ENCODE data around the gene AGBL4.

Gene AGBL4

DNA sequence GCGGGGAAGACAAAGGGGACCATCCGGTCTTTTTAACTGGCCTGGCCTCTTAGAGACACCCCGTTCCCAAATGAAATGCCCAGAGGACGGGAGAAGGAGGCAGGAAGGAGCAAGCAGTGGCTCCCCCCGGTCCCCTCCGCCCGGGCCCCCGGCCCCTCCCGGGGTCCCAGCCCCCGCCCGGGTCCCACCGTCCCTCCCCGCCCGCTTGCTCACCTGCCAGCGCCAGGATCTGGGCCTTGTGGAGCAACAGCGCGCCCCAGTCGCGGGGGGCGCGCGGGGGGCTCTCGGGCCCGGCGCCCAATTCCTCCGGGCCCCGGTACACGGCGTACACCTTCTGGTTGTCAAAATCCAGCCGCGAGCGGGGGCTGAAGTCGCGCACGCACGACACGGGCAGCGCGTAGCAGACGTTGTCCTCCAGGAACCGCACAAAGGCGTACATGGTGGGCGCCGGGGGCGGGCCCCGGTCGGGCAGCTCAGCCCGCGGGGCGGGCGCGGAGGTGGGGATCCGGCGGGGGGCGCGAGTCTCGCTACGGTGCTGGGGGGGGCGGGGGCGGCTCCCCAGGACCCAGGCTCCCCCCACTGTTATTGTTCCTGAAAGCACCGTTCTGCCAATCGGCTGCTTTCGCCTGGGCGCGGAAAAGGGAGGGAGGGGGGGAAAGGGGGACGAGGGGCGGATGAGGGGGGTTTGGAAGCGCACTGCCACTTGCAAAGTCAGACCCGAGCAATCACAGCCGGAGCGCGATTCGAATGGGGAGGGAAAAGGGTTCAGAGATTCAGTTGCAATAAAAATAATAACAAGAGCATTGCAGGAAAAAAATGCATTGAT is 1247.1 kb downstream of the AGBL4 start, which contains the start of gene BEND5:
Gene BEND5, minus strand, starts transcription at position 499 of the 826 bp plus-strand sequence. Its CDS starts 60 bp downstream, at position 439.
- H4K91ac ChIP-seq (ENCODE audit: low read length): no peak within 1 kb of the TSS
- H2BK120ac ChIP-seq (ENCODE audit: low read depth, low read length): no peak within 1 kb of the TSS
- H3K9ac ChIP-seq (ENCODE audit: low read length): peak within 1 kb of the TSS; percentile 70
- H3K4me1 ChIP-seq (ENCODE audit: control insufficient read depth, insufficient read depth, low read depth, low read length): peaks cover 10% of the 10 kb centered on the region
- no peak within 1 kb of the TSS for H3K18ac ChIP-seq (ENCODE audit: low read depth in 1 of 2, low read length in 2 of 2)
- DNase-seq: no peak
- H2BK5ac ChIP-seq (ENCODE audit: low read depth, low read length, poor library complexity, severe bottlenecking): no peak within 1 kb of the TSS
- H2BK15ac ChIP-seq (ENCODE audit: low read depth, poor library complexity, severe bottlenecking): peak within 1 kb of the TSS; percentile 20
- no peak within 1 kb of the TSS for H4K8ac ChIP-seq (ENCODE audit: low read length)
- WGBS: 2% methylated on average over 64 of the region's 73 CpGs
- H3K14ac ChIP-seq (ENCODE audit: low read length in 2 of 2): no peak within 1 kb of the TSS
- H3K4ac ChIP-seq (ENCODE audit: low read depth in 1 of 2, low read length in 2 of 2): no peak within 1 kb of the TSS
- no peak within 1 kb of the TSS for H2AFZ ChIP-seq (ENCODE audit: low read depth, low read length)
- H2AK5ac ChIP-seq (ENCODE audit: low read length, severe bottlenecking): peak within 1 kb of the TSS; percentile 63
- H3K27me3 ChIP-seq (ENCODE audit: control insufficient read depth in 1 of 2, insufficient read depth in 1 of 2, low read length in 2 of 2): peaks cover 18 to 21% of the 10 kb centered on the region in 2 experiments
- no peak within 1 kb of the TSS for H3K23ac ChIP-seq (ENCODE audit: low read length in 2 of 2)
- H2BK12ac ChIP-seq (ENCODE audit: low read length in 2 of 2): no peak within 1 kb of the TSS
- H3K4me2 ChIP-seq (ENCODE audit: low read length, poor library complexity, severe bottlenecking): peak within 1 kb of the TSS; percentile 86
- H3K9me3 ChIP-seq (ENCODE audit: control insufficient read depth, low read length): no peaks in the 10 kb centered on the region
- H3K27ac ChIP-seq (ENCODE audit: low read length, poor library complexity, severe bottlenecking): no peak within 1 kb of the TSS
- no peaks in the 10 kb centered on the region for H3K79me1 ChIP-seq (replicated peaks; ENCODE audit: low read length, poor library complexity, severe bottlenecking)
- peak within 1 kb of the TSS; percentile 79 to 86 for H3K4me3 ChIP-seq (ENCODE audit: insufficient read depth in 1 of 2, low read depth in 1 of 2, low read length in 2 of 2)
- no peaks in the 10 kb centered on the region for H3K36me3 ChIP-seq (ENCODE audit: control insufficient read depth in 1 of 2, insufficient read depth in 2 of 2, low read depth in 1 of 2, low read length in 2 of 2)

DNA sequence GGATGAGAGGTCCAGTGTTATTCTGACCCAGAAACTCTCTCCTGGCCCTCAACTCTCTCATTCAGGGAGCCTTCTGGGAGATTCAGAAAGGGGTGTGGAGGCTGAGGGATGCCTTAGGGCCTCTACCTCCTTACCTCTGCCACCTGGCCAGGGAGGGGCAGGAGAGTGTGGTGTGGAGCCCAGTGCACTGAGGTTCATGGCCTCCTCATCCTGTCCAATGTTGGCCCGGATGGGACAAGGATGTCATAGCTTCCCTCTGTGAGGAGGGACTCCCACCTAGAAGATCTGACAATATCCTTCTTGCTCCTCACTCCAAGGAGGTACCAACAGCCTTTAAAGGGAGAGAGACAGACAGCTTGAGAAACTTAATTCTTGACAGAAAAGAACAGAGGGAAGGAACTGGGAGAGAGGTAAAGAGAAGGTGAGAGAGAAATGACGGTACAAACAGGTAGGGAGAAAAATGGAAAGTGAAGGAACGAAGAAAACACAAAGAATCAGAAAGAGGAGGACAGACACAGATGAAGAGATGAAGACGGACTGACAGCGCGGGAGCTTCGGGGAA is 1247.8 kb downstream of the AGBL4 start:
- Histone ChIP-seq H2AK5ac (ENCODE audit: low read length, severe bottlenecking) (no peak overlapping the region), H3K27me3 (ENCODE audit: control insufficient read depth in 1 of 2, insufficient read depth in 1 of 2, low read length in 2 of 2) (peaks cover 11 to 21% of the 10 kb centered on the region in 2 experiments), H3K27ac (ENCODE audit: low read length, poor library complexity, severe bottlenecking) (no peak overlapping the region), H2BK5ac (ENCODE audit: low read depth, low read length, poor library complexity, severe bottlenecking) (no peak overlapping the region), H3K79me1 (replicated peaks; ENCODE audit: low read length, poor library complexity, severe bottlenecking) (no peaks in the 10 kb centered on the region), H3K9me3 (ENCODE audit: control insufficient read depth, low read length) (no peaks in the 10 kb centered on the region), H3K14ac (ENCODE audit: low read length in 2 of 2) (no peak overlapping the region), H3K9ac (ENCODE audit: low read length) (peak overlapping the region; percentile 65), H4K8ac (ENCODE audit: low read length) (no peak overlapping the region), H2BK15ac (ENCODE audit: low read depth, poor library complexity, severe bottlenecking) (no peak overlapping the region), H3K4me2 (ENCODE audit: low read length, poor library complexity, severe bottlenecking) (peak overlapping the region; percentile 86), H2BK120ac (ENCODE audit: low read depth, low read length) (no peak overlapping the region), H2BK12ac (ENCODE audit: low read length in 2 of 2) (no peak overlapping the region), H3K18ac (ENCODE audit: low read depth in 1 of 2, low read length in 2 of 2) (no peak overlapping the region), H3K23ac (ENCODE audit: low read length in 2 of 2) (no peak overlapping the region), H2AFZ (ENCODE audit: low read depth, low read length) (no peak overlapping the region), H3K4me3 (ENCODE audit: insufficient read depth in 1 of 2, low read depth in 1 of 2, low read length in 2 of 2) (peak overlapping the region; percentile 79 to 86), H4K91ac (ENCODE audit: low read length) (no peak overlapping the region), H3K36me3 (ENCODE audit: control insufficient read depth in 1 of 2, insufficient read depth in 2 of 2, low read depth in 1 of 2, low read length in 2 of 2) (no peaks in the 10 kb centered on the region), H3K4me1 (ENCODE audit: control insufficient read depth, insufficient read depth, low read depth, low read length) (peaks cover 10% of the 10 kb centered on the region), H3K4ac (ENCODE audit: low read depth in 1 of 2, low read length in 2 of 2) (no peak overlapping the region)
- no peak for DNase-seq
- WGBS: 16% methylated on average over 7 of the region's 7 CpGs

DNA sequence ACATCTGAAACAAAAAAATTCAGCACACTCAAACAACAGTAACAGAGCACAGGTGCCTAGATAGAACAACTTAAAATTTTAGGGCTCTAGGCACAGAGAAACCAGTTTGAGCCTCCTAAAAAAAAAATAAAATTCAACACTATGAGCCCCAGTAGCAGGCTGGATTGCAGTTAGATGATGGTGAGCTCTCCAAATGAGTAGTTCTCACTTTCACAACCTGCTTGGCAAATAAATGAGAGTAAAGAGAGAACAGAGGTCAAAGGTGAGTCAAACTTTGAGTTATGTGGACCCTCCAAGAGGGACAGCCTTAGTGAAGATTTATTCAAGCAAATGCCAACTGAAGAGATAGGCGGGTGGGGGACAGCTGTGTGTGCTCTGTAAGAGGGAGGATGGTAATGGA is 1250.6 kb downstream of the AGBL4 start:
- H3K4me3 ChIP-seq (ENCODE audit: insufficient read depth in 1 of 2, low read depth in 1 of 2, low read length in 2 of 2): no peak overlapping the region
- peaks cover 13% of the 10 kb centered on the region for H3K4me1 ChIP-seq (ENCODE audit: control insufficient read depth, insufficient read depth, low read depth, low read length)
- H2BK12ac ChIP-seq (ENCODE audit: low read length in 2 of 2): no peak overlapping the region
- 83% methylated on average over 1 of the region's 1 CpG for WGBS
- H2AFZ ChIP-seq (ENCODE audit: low read depth, low read length): no peak overlapping the region
- no peak overlapping the region for H3K27ac ChIP-seq (ENCODE audit: low read length, poor library complexity, severe bottlenecking)
- no peaks in the 10 kb centered on the region for H3K9me3 ChIP-seq (ENCODE audit: control insufficient read depth, low read length)
- no peaks in the 10 kb centered on the region for H3K36me3 ChIP-seq (ENCODE audit: control insufficient read depth in 1 of 2, insufficient read depth in 2 of 2, low read depth in 1 of 2, low read length in 2 of 2)
- no peak overlapping the region for H3K18ac ChIP-seq (ENCODE audit: low read depth in 1 of 2, low read length in 2 of 2)
- no peak overlapping the region for H3K4me2 ChIP-seq (ENCODE audit: low read length, poor library complexity, severe bottlenecking)
- H3K9ac ChIP-seq (ENCODE audit: low read length): no peak overlapping the region
- H2BK120ac ChIP-seq (ENCODE audit: low read depth, low read length): no peak overlapping the region
- H3K79me1 ChIP-seq (replicated peaks; ENCODE audit: low read length, poor library complexity, severe bottlenecking): peaks cover 4% of the 10 kb centered on the region
- peaks cover 11 to 15% of the 10 kb centered on the region in 2 experiments for H3K27me3 ChIP-seq (ENCODE audit: control insufficient read depth in 1 of 2, insufficient read depth in 1 of 2, low read length in 2 of 2)
- H3K4ac ChIP-seq (ENCODE audit: low read depth in 1 of 2, low read length in 2 of 2): no peak overlapping the region
- H4K8ac ChIP-seq (ENCODE audit: low read length): no peak overlapping the region
- H3K14ac ChIP-seq (ENCODE audit: low read length in 2 of 2): no peak overlapping the region
- H2AK5ac ChIP-seq (ENCODE audit: low read length, severe bottlenecking): no peak overlapping the region
- DNase-seq: no peak
- no peak overlapping the region for H3K23ac ChIP-seq (ENCODE audit: low read length in 2 of 2)
- no peak overlapping the region for H2BK15ac ChIP-seq (ENCODE audit: low read depth, poor library complexity, severe bottlenecking)
- no peak overlapping the region for H2BK5ac ChIP-seq (ENCODE audit: low read depth, low read length, poor library complexity, severe bottlenecking)
- H4K91ac ChIP-seq (ENCODE audit: low read length): no peak overlapping the region

DNA sequence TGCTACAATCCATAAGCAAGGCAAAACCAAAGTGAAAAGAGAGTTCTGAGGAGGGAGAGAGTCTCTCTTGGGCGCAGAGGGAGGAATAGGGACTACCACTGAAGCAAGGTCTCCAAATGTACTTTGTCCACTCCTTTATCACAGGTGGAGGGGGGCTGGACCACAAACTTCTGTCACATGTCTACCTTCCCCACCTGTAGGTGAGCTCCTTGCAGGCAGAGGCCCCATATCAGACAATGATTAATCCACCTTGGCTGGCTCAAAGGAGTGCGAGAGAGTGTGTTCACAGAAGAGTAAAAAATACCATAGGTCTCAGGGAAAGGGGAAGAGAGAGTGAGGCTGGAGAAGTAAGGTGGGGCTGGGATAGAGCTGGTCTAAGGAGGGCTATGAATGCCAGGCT is 1251.5 kb downstream of the AGBL4 start:
- no peak for DNase-seq
- no peak overlapping the region for H2AFZ ChIP-seq (ENCODE audit: low read depth, low read length)
- H3K4me3 ChIP-seq (ENCODE audit: insufficient read depth in 1 of 2, low read depth in 1 of 2, low read length in 2 of 2): no peak overlapping the region
- peaks cover 8% of the 10 kb centered on the region for H3K4me1 ChIP-seq (ENCODE audit: control insufficient read depth, insufficient read depth, low read depth, low read length)
- H2AK5ac ChIP-seq (ENCODE audit: low read length, severe bottlenecking): no peak overlapping the region
- H4K91ac ChIP-seq (ENCODE audit: low read length): no peak overlapping the region
- H2BK12ac ChIP-seq (ENCODE audit: low read length in 2 of 2): no peak overlapping the region
- no peak overlapping the region for H3K4me2 ChIP-seq (ENCODE audit: low read length, poor library complexity, severe bottlenecking)
- H4K8ac ChIP-seq (ENCODE audit: low read length): no peak overlapping the region
- H3K18ac ChIP-seq (ENCODE audit: low read depth in 1 of 2, low read length in 2 of 2): no peak overlapping the region
- H2BK15ac ChIP-seq (ENCODE audit: low read depth, poor library complexity, severe bottlenecking): no peak overlapping the region
- no peaks in the 10 kb centered on the region for H3K9me3 ChIP-seq (ENCODE audit: control insufficient read depth, low read length)
- H3K9ac ChIP-seq (ENCODE audit: low read length): no peak overlapping the region
- peaks cover 4% of the 10 kb centered on the region for H3K79me1 ChIP-seq (replicated peaks; ENCODE audit: low read length, poor library complexity, severe bottlenecking)
- H3K23ac ChIP-seq (ENCODE audit: low read length in 2 of 2): no peak overlapping the region
- H3K36me3 ChIP-seq (ENCODE audit: control insufficient read depth in 1 of 2, insufficient read depth in 2 of 2, low read depth in 1 of 2, low read length in 2 of 2): no peaks in the 10 kb centered on the region
- no peak overlapping the region for H3K4ac ChIP-seq (ENCODE audit: low read depth in 1 of 2, low read length in 2 of 2)
- H2BK5ac ChIP-seq (ENCODE audit: low read depth, low read length, poor library complexity, severe bottlenecking): no peak overlapping the region
- 89% methylated on average over 1 of the region's 2 CpGs for WGBS
- peaks cover 5 to 8% of the 10 kb centered on the region in 2 experiments for H3K27me3 ChIP-seq (ENCODE audit: control insufficient read depth in 1 of 2, insufficient read depth in 1 of 2, low read length in 2 of 2)
- H3K14ac ChIP-seq (ENCODE audit: low read length in 2 of 2): no peak overlapping the region
- no peak overlapping the region for H2BK120ac ChIP-seq (ENCODE audit: low read depth, low read length)
- H3K27ac ChIP-seq (ENCODE audit: low read length, poor library complexity, severe bottlenecking): no peak overlapping the region

All from mesenchymal stem cell (in vitro differentiated cells and primary cell).